ENCODE measurements around the gene KCNT2.

The KCNT2 gene

GRCh38 chr1:196559314-196559713 is 48.9 kb downstream of the KCNT2 start:
- H3K36me3 ChIP-seq (ENCODE audit: insufficient read depth, insufficient read length, low read length): no peaks in the 10 kb centered on the region
- peaks cover 9% of the 10 kb centered on the region; the same call in 1 of the 2 replicates for H3K9me3 ChIP-seq (ENCODE audit: insufficient read depth, low read length)
- H3K4me3 ChIP-seq (ENCODE audit: insufficient read length, low read depth): no peak overlapping the region
- no peak for DNase-seq (ENCODE audit: low read depth, low spot score)
- no peaks in the 10 kb centered on the region for H3K27me3 ChIP-seq (ENCODE audit: insufficient read depth, insufficient read length)
- no peak for TF ChIP-seq ZNF274 (IDR thresholded peaks at IDR 0.05; ENCODE audit: low read depth, low read length)
- TF ChIP-seq YY1 (IDR thresholded peaks at IDR 0.05; ENCODE audit: insufficient read depth, insufficient read length): no peak
- no peak for TF ChIP-seq SUZ12 (IDR thresholded peaks at IDR 0.05; ENCODE audit: extremely low read depth, insufficient read depth, insufficient read length)
- H3K9ac ChIP-seq (ENCODE audit: insufficient read length, low read depth): no peak overlapping the region
- no peaks in the 10 kb centered on the region for H3K4me1 ChIP-seq (ENCODE audit: insufficient read depth, insufficient read length)

GRCh38 chr1:196558411-196558810 is 49.8 kb downstream of the KCNT2 start:
- Histone ChIP-seq H3K36me3 (ENCODE audit: insufficient read depth, insufficient read length, low read length) (no peaks in the 10 kb centered on the region), H3K9ac (ENCODE audit: insufficient read length, low read depth) (no peak overlapping the region), H3K4me1 (ENCODE audit: insufficient read depth, insufficient read length) (no peaks in the 10 kb centered on the region), H3K27me3 (ENCODE audit: insufficient read depth, insufficient read length) (no peaks in the 10 kb centered on the region), H3K9me3 (ENCODE audit: insufficient read depth, low read length) (no peaks in the 10 kb centered on the region), H3K4me3 (ENCODE audit: insufficient read length, low read depth) (no peak overlapping the region)
- TF ChIP-seq YY1 (IDR thresholded peaks at IDR 0.05; ENCODE audit: insufficient read depth, insufficient read length) (no peak), ZNF274 (IDR thresholded peaks at IDR 0.05; ENCODE audit: low read depth, low read length) (no peak), SUZ12 (IDR thresholded peaks at IDR 0.05; ENCODE audit: extremely low read depth, insufficient read depth, insufficient read length) (no peak)
- no peak for DNase-seq (ENCODE audit: low read depth, low spot score)

- Histone ChIP-seq H3K9me3 (ENCODE audit: insufficient read depth, low read length) (no peaks in the 10 kb centered on the region), H3K4me1 (ENCODE audit: insufficient read depth, insufficient read length) (no peaks in the 10 kb centered on the region), H3K4me3 (ENCODE audit: insufficient read length, low read depth) (no peak overlapping the region), H3K9ac (ENCODE audit: insufficient read length, low read depth) (no peak overlapping the region), H3K27me3 (ENCODE audit: insufficient read depth, insufficient read length) (no peaks in the 10 kb centered on the region), H3K36me3 (ENCODE audit: insufficient read depth, insufficient read length, low read length) (no peaks in the 10 kb centered on the region)
- no peak for TF ChIP-seq ZNF274 (IDR thresholded peaks at IDR 0.05; ENCODE audit: low read depth, low read length)
- no peak for TF ChIP-seq YY1 (IDR thresholded peaks at IDR 0.05; ENCODE audit: insufficient read depth, insufficient read length)
- TF ChIP-seq SUZ12 (IDR thresholded peaks at IDR 0.05; ENCODE audit: extremely low read depth, insufficient read depth, insufficient read length): no peak
- no peak for DNase-seq (ENCODE audit: low read depth, low spot score)
Measured at GRCh38 chr1:196557797-196558196, 50.4 kb downstream of the KCNT2 start.

- Histone ChIP-seq H3K36me3 (ENCODE audit: insufficient read depth, insufficient read length, low read length) (no peaks in the 10 kb centered on the region), H3K9ac (ENCODE audit: insufficient read length, low read depth) (no peak overlapping the region), H3K4me3 (ENCODE audit: insufficient read length, low read depth) (no peak overlapping the region), H3K27me3 (ENCODE audit: insufficient read depth, insufficient read length) (no peaks in the 10 kb centered on the region), H3K9me3 (ENCODE audit: insufficient read depth, low read length) (no peaks in the 10 kb centered on the region), H3K4me1 (ENCODE audit: insufficient read depth, insufficient read length) (no peaks in the 10 kb centered on the region)
- DNase-seq (ENCODE audit: low read depth, low spot score): no peak
- TF ChIP-seq ZNF274 (IDR thresholded peaks at IDR 0.05; ENCODE audit: low read depth, low read length) (no peak), YY1 (IDR thresholded peaks at IDR 0.05; ENCODE audit: insufficient read depth, insufficient read length) (no peak), SUZ12 (IDR thresholded peaks at IDR 0.05; ENCODE audit: extremely low read depth, insufficient read depth, insufficient read length) (no peak)
Measured at GRCh38 chr1:196550731-196551130, 57.5 kb downstream of the KCNT2 start.

GRCh38 chr1:196546272-196547111 is 61.7 kb downstream of the KCNT2 start:
- DNase-seq (ENCODE audit: low read depth, low spot score): no peak
- H3K4me1 ChIP-seq (ENCODE audit: insufficient read depth, insufficient read length): no peaks in the 10 kb centered on the region
- TF ChIP-seq YY1 (IDR thresholded peaks at IDR 0.05; ENCODE audit: insufficient read depth, insufficient read length): no peak
- TF ChIP-seq SUZ12 (IDR thresholded peaks at IDR 0.05; ENCODE audit: extremely low read depth, insufficient read depth, insufficient read length): no peak
- no peak for TF ChIP-seq ZNF274 (IDR thresholded peaks at IDR 0.05; ENCODE audit: low read depth, low read length)
- H3K9ac ChIP-seq (ENCODE audit: insufficient read length, low read depth): no peak overlapping the region
- no peaks in the 10 kb centered on the region for H3K9me3 ChIP-seq (ENCODE audit: insufficient read depth, low read length)
- no peak overlapping the region for H3K4me3 ChIP-seq (ENCODE audit: insufficient read length, low read depth)
- no peaks in the 10 kb centered on the region for H3K36me3 ChIP-seq (ENCODE audit: insufficient read depth, insufficient read length, low read length)
- no peaks in the 10 kb centered on the region for H3K27me3 ChIP-seq (ENCODE audit: insufficient read depth, insufficient read length)

- no peaks in the 10 kb centered on the region for H3K36me3 ChIP-seq (ENCODE audit: insufficient read depth, insufficient read length, low read length)
- no peak for TF ChIP-seq SUZ12 (IDR thresholded peaks at IDR 0.05; ENCODE audit: extremely low read depth, insufficient read depth, insufficient read length)
- TF ChIP-seq YY1 (IDR thresholded peaks at IDR 0.05; ENCODE audit: insufficient read depth, insufficient read length): no peak
- TF ChIP-seq ZNF274 (IDR thresholded peaks at IDR 0.05; ENCODE audit: low read depth, low read length): no peak
- no peak for DNase-seq (ENCODE audit: low read depth, low spot score)
- no peak overlapping the region for H3K9ac ChIP-seq (ENCODE audit: insufficient read length, low read depth)
- H3K4me3 ChIP-seq (ENCODE audit: insufficient read length, low read depth): no peak overlapping the region
- H3K4me1 ChIP-seq (ENCODE audit: insufficient read depth, insufficient read length): no peaks in the 10 kb centered on the region
- no peaks in the 10 kb centered on the region for H3K27me3 ChIP-seq (ENCODE audit: insufficient read depth, insufficient read length)
- H3K9me3 ChIP-seq (ENCODE audit: insufficient read depth, low read length): no peaks in the 10 kb centered on the region
Measured at GRCh38 chr1:196545222-196545621, 63.0 kb downstream of the KCNT2 start.

- Histone ChIP-seq H3K4me1 (ENCODE audit: insufficient read depth, insufficient read length) (no peaks in the 10 kb centered on the region), H3K36me3 (ENCODE audit: insufficient read depth, insufficient read length, low read length) (no peaks in the 10 kb centered on the region), H3K9ac (ENCODE audit: insufficient read length, low read depth) (no peak overlapping the region), H3K4me3 (ENCODE audit: insufficient read length, low read depth) (no peak overlapping the region), H3K27me3 (ENCODE audit: insufficient read depth, insufficient read length) (no peaks in the 10 kb centered on the region), H3K9me3 (ENCODE audit: insufficient read depth, low read length) (no peaks in the 10 kb centered on the region)
- no peak for TF ChIP-seq ZNF274 (IDR thresholded peaks at IDR 0.05; ENCODE audit: low read depth, low read length)
- no peak for TF ChIP-seq YY1 (IDR thresholded peaks at IDR 0.05; ENCODE audit: insufficient read depth, insufficient read length)
- TF ChIP-seq SUZ12 (IDR thresholded peaks at IDR 0.05; ENCODE audit: extremely low read depth, insufficient read depth, insufficient read length): no peak
- no peak for DNase-seq (ENCODE audit: low read depth, low spot score)
Measured at GRCh38 chr1:196544617-196545016, 63.6 kb downstream of the KCNT2 start.

All from NT2/D1 (cell line).